Measurements from ENCODE around the gene LMCD1. TPM values are rescaled to one million over a fixed set of nuclear protein-coding genes. Genes with fewer than 3 reads are reported as not detected.

The LMCD1 gene
- total and polyA plus RNA-seq, 2 of the 8 experiments (the other 6 are each of a cell fraction or from before 2014, with no cell fraction given), result 12.3 to 26.5 TPM

DNA sequence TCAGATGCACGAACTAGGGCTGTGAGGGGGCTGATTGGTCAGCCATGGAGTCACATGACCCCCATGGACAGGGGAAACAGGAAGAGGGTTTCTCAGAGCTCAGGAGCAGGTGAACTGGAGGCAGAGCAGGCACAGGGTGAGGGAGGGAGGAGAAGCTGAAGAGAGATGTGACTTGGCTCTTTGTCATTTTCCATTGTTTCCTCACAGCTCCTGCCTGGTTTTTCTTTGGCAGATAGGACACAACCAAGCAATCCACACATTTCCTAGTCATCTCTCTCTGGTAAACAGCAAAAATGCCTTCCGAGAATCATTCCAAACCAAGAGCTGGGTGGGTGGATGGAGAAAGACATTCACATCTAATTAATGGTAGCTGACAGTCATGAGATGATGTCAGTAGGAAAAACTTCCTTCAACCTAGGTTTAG, 43.4 kb upstream of the LMCD1 start (continued):
- TF ChIP-seq GTF2F1 (IDR thresholded peaks at IDR 0.05; ENCODE audit: borderline replicate concordance, low read depth, low read length) (no peak), KDM4A (IDR thresholded peaks at IDR 0.05; ENCODE audit: low read depth, low read length, severe bottlenecking) (no peak), TEAD4 (IDR thresholded peaks at IDR 0.05; ENCODE audit: low read depth, low read length) (no peak)

Data from H1 (cell line).